H9 (cell line): ENCODE results near the gene SNN. TPM values are rescaled to one million over a fixed set of nuclear protein-coding genes. Genes with fewer than 3 reads are reported as not detected.

Experiments
- DNase-seq: peaks from one replicate; pipeline ENCODE4 v3.0.0-alpha.2; 2017
- H2AFZ ChIP-seq: one replicate; pipeline ENCODE4 v1.6.1; 2013; ENCODE audit warnings: mild to moderate bottlenecking, low read length, control low read depth, moderate library complexity
- H2AK5ac ChIP-seq: 2 replicates; pipeline ENCODE4 v1.6.1; 2013; ENCODE audit warnings: low read length, control low read depth, mixed read lengths; ENCODE audit not compliant: insufficient read length
- H2BK120ac ChIP-seq: one replicate; pipeline ENCODE4 v1.6.1; 2013; ENCODE audit warnings: low read depth, mild to moderate bottlenecking, low read length, control low read depth, inconsistent platforms; ENCODE audit not compliant: poor library complexity, severe bottlenecking
- H2BK12ac ChIP-seq: 2 replicates; pipeline ENCODE4 v1.6.1; 2013; ENCODE audit warnings: low read length, control low read depth, mixed read lengths, low read depth; ENCODE audit not compliant: insufficient read length
- H2BK15ac ChIP-seq: 2 replicates; pipeline ENCODE4 v1.6.1; 2013; ENCODE audit warnings: low read depth, low read length, control low read depth
- H2BK20ac ChIP-seq: one replicate; pipeline ENCODE4 v1.6.1; 2013; ENCODE audit warnings: low read depth, mild to moderate bottlenecking, low read length, control low read depth, inconsistent platforms; ENCODE audit not compliant: poor library complexity, severe bottlenecking
- H2BK5ac ChIP-seq: 2 replicates; pipeline ENCODE4 v1.6.1; 2013; ENCODE audit warnings: low read length, control low read depth, mixed read lengths; ENCODE audit not compliant: insufficient read length
- H3K14ac ChIP-seq: 2 replicates; pipeline ENCODE4 v1.6.1; 2013; ENCODE audit warnings: low read length, control low read depth; ENCODE audit not compliant: insufficient read depth
- H3K18ac ChIP-seq: 2 replicates; pipeline ENCODE4 v1.6.1; 2013; ENCODE audit warnings: low read depth, mild to moderate bottlenecking, mixed read lengths, low read length, control low read depth; ENCODE audit not compliant: insufficient read length
- H3K23ac ChIP-seq: 2 replicates; pipeline ENCODE4 v1.6.1; 2013; ENCODE audit warnings: low read length, control low read depth, mixed read lengths, low read depth; ENCODE audit not compliant: insufficient read length
- H3K23me2 ChIP-seq: 2 replicates; pipeline ENCODE4 v1.6.1; 2013; ENCODE audit warnings: low read depth, mild to moderate bottlenecking, mixed read lengths, low read length, control low read depth; ENCODE audit not compliant: insufficient read length, poor library complexity, severe bottlenecking
- H3K27ac ChIP-seq: 2 replicates; pipeline ENCODE4 v1.5.1; 2013; ENCODE audit warnings: low read length, control low read depth, mixed read lengths, low read depth; ENCODE audit not compliant: insufficient read length
- H3K27me3 ChIP-seq: 2 replicates; pipeline ENCODE4 v1.6.1; 2013; ENCODE audit warnings: low read length, control low read depth, inconsistent platforms; ENCODE audit not compliant: insufficient read depth
- H3K4ac ChIP-seq: 2 replicates; pipeline ENCODE4 v1.6.1; 2013; ENCODE audit warnings: low read depth, mild to moderate bottlenecking, control low read depth, inconsistent platforms, low read length, moderate library complexity
- H3K4me1 ChIP-seq: 2 replicates; pipeline ENCODE4 v1.6.1; 2013; ENCODE audit warnings: low read length, control low read depth, inconsistent platforms; ENCODE audit not compliant: insufficient read depth
- H3K4me2 ChIP-seq: 2 replicates; pipeline ENCODE4 v1.6.1; 2013; ENCODE audit warnings: low read length, control low read depth, mixed read lengths; ENCODE audit not compliant: insufficient read length, insufficient read depth
- H3K56ac ChIP-seq: 2 replicates; pipeline ENCODE4 v1.6.1; 2013; ENCODE audit warnings: low read depth, mild to moderate bottlenecking, mixed read lengths, low read length, control low read depth; ENCODE audit not compliant: insufficient read length
- H3K79me1 ChIP-seq: 2 replicates; pipeline ENCODE4 v1.6.1; 2013; ENCODE audit warnings: low read depth, mild to moderate bottlenecking, moderate library complexity, low read length, control low read depth, inconsistent platforms; ENCODE audit not compliant: insufficient read depth, poor library complexity, severe bottlenecking
- H3K79me2 ChIP-seq: 2 replicates; pipeline ENCODE4 v1.6.1; 2013; ENCODE audit warnings: low read length, control low read depth, inconsistent platforms; ENCODE audit not compliant: insufficient read depth
- H3K9ac ChIP-seq: 2 replicates; pipeline ENCODE4 v1.6.1; 2013; ENCODE audit warnings: low read length, control low read depth, mixed read lengths; ENCODE audit not compliant: insufficient read length; ENCODE audit errors: extremely low read depth
- H3K9me3 ChIP-seq: one replicate; pipeline ENCODE4 v1.6.1; 2013; ENCODE audit warnings: low read depth, low read length, inconsistent platforms; ENCODE audit not compliant: control insufficient read depth
- H3T11ph ChIP-seq: one replicate; pipeline ENCODE4 v1.6.1; 2013; ENCODE audit warnings: mild to moderate bottlenecking, low read length, control low read depth, inconsistent platforms
- H4K20me1 ChIP-seq: one replicate; pipeline ENCODE4 v1.6.1; 2013; ENCODE audit not compliant: control insufficient read depth, insufficient read length, insufficient read depth
- H4K5ac ChIP-seq: 2 replicates; pipeline ENCODE4 v1.6.1; 2013; ENCODE audit warnings: low read depth, mild to moderate bottlenecking, mixed read lengths, low read length, control low read depth; ENCODE audit not compliant: insufficient read length
- H4K8ac ChIP-seq: replicated peaks from 2 replicates; pipeline ENCODE4 v1.6.1; 2013; ENCODE audit warnings: low read length, control low read depth, mixed read lengths, low read depth; ENCODE audit not compliant: insufficient read length
- H4K91ac ChIP-seq: 2 replicates; pipeline ENCODE4 v1.6.1; 2013; ENCODE audit warnings: low read depth, mild to moderate bottlenecking, moderate library complexity, mixed read lengths, low read length, control low read depth; ENCODE audit not compliant: insufficient read length
- H3K27ac Mint-ChIP-seq, 3 experiments: 2 replicates in 2 of 3; 3 replicates in 1 of 3; pipeline ENCODE4 v1.8.0; 2020 to 2021; ENCODE audit warnings: mixed read lengths in 3 of 3, mild to moderate bottlenecking in 1 of 3, moderate library complexity in 1 of 3
- H3K27me3 Mint-ChIP-seq: 2 replicates; pipeline ENCODE4 v1.8.0; 2021; ENCODE audit warnings: low read depth, mild to moderate bottlenecking, moderate library complexity, mixed read lengths
- H3K36me3 Mint-ChIP-seq, 3 experiments: 2 replicates in 2 of 3; 3 replicates in 1 of 3; pipeline ENCODE4 v1.8.0; 2020 to 2021; ENCODE audit warnings: low read depth in 3 of 3, mixed read lengths in 3 of 3; ENCODE audit not compliant: insufficient read depth in 1 of 3
- H3K4me1 Mint-ChIP-seq, 2 experiments: 2 replicates each; pipeline ENCODE4 v1.8.0; 2020; ENCODE audit warnings: mixed read lengths in 2 of 2
- H3K4me3 Mint-ChIP-seq, 2 experiments: 2 replicates in 1 of 2; 3 replicates in 1 of 2; pipeline ENCODE4 v1.8.0; 2020 to 2021; ENCODE audit warnings: mild to moderate bottlenecking in 2 of 2, mixed read lengths in 2 of 2, moderate library complexity in 1 of 2
- H3K9me3 Mint-ChIP-seq, 2 experiments: 2 replicates in 1 of 2; 3 replicates in 1 of 2; pipeline ENCODE4 v1.8.0; 2020; ENCODE audit warnings: mild to moderate bottlenecking in 2 of 2, mixed read lengths in 2 of 2, moderate library complexity in 1 of 2
- CTCF ChIP-seq: fragments of 200-600 bp; sonication (generic); conservative IDR thresholded peaks from 3 replicates; pipeline ENCODE4 v1.8.0; 2021; ENCODE audit warnings: antibody characterized with exemption, mild to moderate bottlenecking
- WGBS: extraction: QIAGEN DNeasy Blood & Tissue Kit; methylation state at CpG from one replicate; pipeline ENCODE4 v1.1.7; 2013; ENCODE audit warnings: missing lambda C conversion rate, low lambda C conversion rate, mixed read lengths; ENCODE audit not compliant: insufficient read length; ENCODE audit errors: extremely low coverage; 5-methylcytosine and 5-hydroxymethylcytosine counted together
- total RNA-seq: library from RNA; stranded (reverse); gene quantifications from 2 replicates; pipeline ENCODE4 v1.2.1, GENCODE V29; 2021

The SNN gene
- total RNA-seq, 1 experiment from 2014 or later: 44.2 TPM

GRCh38 chr16:11717811-11718210 is 49.6 kb downstream of the SNN start:
- Mint-ChIP-seq H3K4me1 (no peaks in the 10 kb centered on the region; a peak in 1 of 4 replicates), H3K27me3 (no peaks in the 10 kb centered on the region), H3K9me3 (no peaks in the 10 kb centered on the region), H3K36me3 (peaks cover 2 to 33% (median 12%) of the 10 kb centered on the region in 3 experiments; a peak in 5 of 7 replicates), H3K27ac (no peak overlapping the region), H3K4me3 (no peak overlapping the region; a peak in 1 of 5 replicates)
- no peaks in the 10 kb centered on the region for H3K27me3 ChIP-seq
- H3T11ph ChIP-seq: no peak overlapping the region
- H2BK20ac ChIP-seq: no peak overlapping the region
- no peak overlapping the region for H4K91ac ChIP-seq
- no peak overlapping the region for H2AK5ac ChIP-seq
- H3K27ac ChIP-seq: no peak overlapping the region
- H2AFZ ChIP-seq: no peak overlapping the region
- H3K4me2 ChIP-seq: no peak overlapping the region
- no peak overlapping the region for H2BK15ac ChIP-seq
- no peak overlapping the region for H3K9ac ChIP-seq
- H3K23me2 ChIP-seq: no peaks in the 10 kb centered on the region
- H3K79me1 ChIP-seq: no peaks in the 10 kb centered on the region
- no peak for TF ChIP-seq CTCF
- no peak overlapping the region for H2BK5ac ChIP-seq
- no peak for DNase-seq
- H4K5ac ChIP-seq: no peak overlapping the region
- H3K4me1 ChIP-seq: no peaks in the 10 kb centered on the region
- H3K9me3 ChIP-seq: no peaks in the 10 kb centered on the region
- H2BK12ac ChIP-seq: no peak overlapping the region
- no peaks in the 10 kb centered on the region for H3K79me2 ChIP-seq
- H3K4ac ChIP-seq: no peak overlapping the region
- no peak overlapping the region for H3K18ac ChIP-seq
- no peak overlapping the region for H3K23ac ChIP-seq
- no peak overlapping the region for H2BK120ac ChIP-seq
- H4K20me1 ChIP-seq: no peaks in the 10 kb centered on the region
- no CpG with 5 or more reads among the region's 5 CpGs for WGBS
- no peak overlapping the region for H4K8ac ChIP-seq
- H3K14ac ChIP-seq: no peak overlapping the region
- no peak overlapping the region for H3K56ac ChIP-seq
